HepG2 (cell line): ENCODE results near the gene GABBR2. TPM values are rescaled to one million over a fixed set of nuclear protein-coding genes. Genes with fewer than 3 reads are reported as not detected.

ENCODE experiments used
- ATAC-seq: fragments of 200-7000 bp; cut with Tn5 transposase; 3 replicates; pipeline ENCODE4 v1.9.1; 2020; ENCODE audit warnings: mild to moderate bottlenecking, moderate library complexity
- BruUV-seq: library from RNA; stranded (reverse); fragments of 400-500 nt; replicated peaks from 2 replicates; lab custom pipeline; 2021; lab: Mats Ljungman, UMichigan
- CTCF ChIA-PET: fragments of 300-600 bp; formaldehyde crosslinking; extraction: SDS; loops from one replicate; lab custom pipeline; 2021; ENCODE audit warnings: low total read pairs, inconsistent platforms, low intra/inter-chr PET ratio; lab: Yijun Ruan, JAX
- POLR2A ChIA-PET: fragments of 350-600 bp; sonication (Branson Sonifier 250); formaldehyde crosslinking; loops from one replicate; lab custom pipeline; 2020; ENCODE audit warnings: antibody characterized with exemption, inconsistent platforms; lab: Yijun Ruan, JAX
- DNase-seq: peaks from one replicate; pipeline ENCODE4 v3.0.0-alpha.2; 2015; ENCODE audit warnings: low spot score
- FAIRE-seq: peaks from 3 replicates; lab custom pipeline; 2011; peaks lifted over from hg19 to GRCh38; lab: Jason Lieb, UNC
- H2AFZ ChIP-seq: one replicate; pipeline ENCODE4 v1.6.1; 2011; ENCODE audit warnings: low read length, inconsistent platforms
- H3K27ac ChIP-seq: fragments of 300-600 bp; 3 replicates; pipeline ENCODE4 v1.8.0; 2011; ENCODE audit warnings: mixed run types, mild to moderate bottlenecking, mixed read lengths, low read length, inconsistent platforms; ENCODE audit not compliant: insufficient read depth; ENCODE audit errors: extremely low read length
- H3K27me3 ChIP-seq, 2 experiments: fragments of 200-600 bp in 1 of 2; 2 replicates in 1 of 2; 3 replicates in 1 of 2; pipeline versions ENCODE4 v1.6.0 to v1.8.0; 2011; ENCODE audit warnings: low read length in 2 of 2, mild to moderate bottlenecking in 2 of 2, moderate library complexity in 2 of 2, inconsistent platforms in 1 of 2; ENCODE audit not compliant: insufficient read depth in 2 of 2, control insufficient read depth in 1 of 2
- H3K36me3 ChIP-seq, 2 experiments: fragments of 200-600 bp in 1 of 2; replicated peaks in 1 of 2; 2 replicates in 1 of 2; 3 replicates in 1 of 2; pipeline versions ENCODE4 v1.5.1 to v1.8.0; 2011; ENCODE audit warnings: low read length in 2 of 2, inconsistent platforms in 1 of 2; ENCODE audit not compliant: insufficient read depth in 2 of 2, control insufficient read depth in 1 of 2
- H3K4me1 ChIP-seq: 2 replicates; pipeline ENCODE4 v1.5.1; 2012; ENCODE audit warnings: low read length, inconsistent platforms; ENCODE audit not compliant: insufficient read depth
- H3K4me2 ChIP-seq: 2 replicates; pipeline ENCODE4 v1.6.0; 2011; ENCODE audit warnings: low read depth, low read length, inconsistent platforms
- H3K4me3 ChIP-seq, 3 experiments: fragments of 200-600 bp in 1 of 3; sonication (generic), shearing (Covaris generic) in 1 of 3; replicated peaks in 1 of 3; 2 replicates each; pipeline ENCODE4 v1.5.1; 2011 to 2016; ENCODE audit warnings: low read length in 3 of 3, inconsistent platforms in 2 of 3, low read depth in 2 of 3, mild to moderate bottlenecking in 2 of 3, control low read depth in 1 of 3, mixed read lengths in 1 of 3; ENCODE audit not compliant: insufficient read depth in 1 of 3
- H3K79me2 ChIP-seq: one replicate; pipeline ENCODE4 v1.6.1; 2011; ENCODE audit warnings: low read length, inconsistent platforms; ENCODE audit not compliant: insufficient read depth
- H3K9ac ChIP-seq: 2 replicates; pipeline ENCODE4 v1.6.0; 2011; ENCODE audit warnings: mild to moderate bottlenecking, low read depth, low read length, inconsistent platforms; ENCODE audit not compliant: insufficient read depth
- H3K9me3 ChIP-seq: 2 replicates; pipeline ENCODE4 v1.5.1; 2012; ENCODE audit warnings: mild to moderate bottlenecking, low read length
- H4K20me1 ChIP-seq: 2 replicates; pipeline ENCODE4 v1.6.0; 2011; ENCODE audit warnings: inconsistent platforms, mild to moderate bottlenecking, low read length, moderate library complexity; ENCODE audit not compliant: insufficient read depth
- GPN1 ChIP-seq: sonication (generic); formaldehyde crosslinking; IDR thresholded peaks from 2 replicates; pipeline ENCODE4 v1.5.1; 2020; ENCODE audit warnings: missing genetic modification reagents, borderline replicate concordance
- HES4 ChIP-seq: sonication (generic); formaldehyde crosslinking; IDR thresholded peaks from 2 replicates; pipeline ENCODE4 v1.9.0; 2021; ENCODE audit warnings: mild to moderate bottlenecking, missing genetic modification reagents, borderline replicate concordance
- TBP ChIP-seq: sonication (generic); formaldehyde crosslinking; IDR thresholded peaks from 2 replicates; pipeline ENCODE4 v1.5.0; 2020; ENCODE audit warnings: missing genetic modification reagents
- WGBS: methylation state at CpG from one replicate; pipeline ENCODE4 v1.1.6; 2017; ENCODE audit warnings: low lambda C conversion rate; 5-methylcytosine and 5-hydroxymethylcytosine counted together
- in situ Hi-C: cut with HindIII; loops from 2 replicates; pipeline ENCODE4 v1.10.0; 2017; ENCODE audit warnings: low pct_unique_long_range_greater_than_20kb; ENCODE audit not compliant: extremely low pct_ligation_motif_present
- intact Hi-C: fragments of 100-400 bp; cut with micrococcal nuclease; formaldehyde crosslinking; loops from one replicate; pipeline ENCODE4 v1.10.0; 2022; ENCODE audit not compliant: unreplicated experiment
- polyA plus RNA-seq, 8 experiments: library from polyadenylated mRNA; depleted of rRNA in 3 of 8; stranded (reverse) in 7 of 8; unstranded in 1 of 8; fragments of >200 nt; fragmentation: Illumina TruSeq in 4 of 8; extraction: Trizol in 4 of 8; gene quantifications; 2 replicates each; pipeline versions ENCODE4 v1.2.1 to v1.2.3, GENCODE V29; 2011 to 2016; ENCODE audit warnings: low read depth in 4 of 8, missing spikeins in 1 of 8, mixed read lengths in 1 of 8; ENCODE audit not compliant: insufficient read depth in 1 of 8
- total RNA-seq, 5 experiments: library from RNA; depleted of rRNA; stranded (reverse); fragments of >200 nt; fragmentation: Illumina TruSeq; extraction: Trizol; gene quantifications; 2 replicates each; pipeline ENCODE4 v1.2.3, GENCODE V29; 2016; ENCODE audit warnings: low read depth in 1 of 5
- TF ChIP-seq, protein P1 (sequence below): sonication (generic); formaldehyde crosslinking; IDR thresholded peaks from 2 replicates; pipeline ENCODE4 v1.4.0; 2020; ENCODE audit warnings: missing genetic modification reagents
- TF ChIP-seq, protein P2 (sequence below): sonication (generic); formaldehyde crosslinking; IDR thresholded peaks from 2 replicates; pipeline ENCODE4 v1.5.1; 2020; ENCODE audit warnings: missing genetic modification reagents, mild to moderate bottlenecking, borderline replicate concordance
- TF ChIP-seq, protein P3 (sequence below): sonication (generic); formaldehyde crosslinking; IDR thresholded peaks from 2 replicates; pipeline ENCODE4 v1.5.0; 2020; ENCODE audit warnings: missing genetic modification reagents

The GABBR2 gene
- total and polyA plus RNA-seq, 2 of the 13 experiments (the other 11 are each of a cell fraction or from before 2014, with no cell fraction given) = 0.02 TPM; not detected in 1

DNA sequence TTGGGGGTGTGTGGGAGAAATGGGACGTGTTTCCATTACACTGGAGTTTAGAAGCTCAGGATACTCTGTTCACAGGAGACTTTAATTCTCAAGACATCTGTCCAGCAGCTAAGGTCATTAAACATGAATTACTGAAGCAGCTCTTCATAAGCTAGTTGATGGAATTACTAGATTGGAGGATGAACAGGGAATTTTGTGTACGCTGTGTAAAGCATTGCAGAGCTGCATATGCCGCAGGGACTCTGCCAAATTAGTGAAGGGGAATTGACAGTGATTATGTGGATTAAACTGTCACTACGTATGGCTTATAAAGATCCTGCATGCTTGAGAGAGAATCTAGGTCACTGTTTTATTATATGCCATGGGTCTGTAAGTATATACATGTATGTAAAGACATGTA lies 275.8 kb downstream of the GABBR2 start:
- in situ Hi-C loops = no loop called here
- intact Hi-C loops = loop anchor here (1.0 kb wide), 1 partner anchor 16 kb away; no protein-coding TSS in a partner anchor

More for the DNA sequence above, 275.8 kb downstream of the GABBR2 start:
- H3K79me2 ChIP-seq = no peaks in the 10 kb centered on the region
- no peak for FAIRE-seq
- H3K4me1 ChIP-seq = no peaks in the 10 kb centered on the region
- no peak for ATAC-seq
- no peaks in the 10 kb centered on the region for H3K36me3 ChIP-seq
- TF ChIP-seq HES4 (CRISPR knock-in tag) = no peak
- TF ChIP-seq, protein P1, sequence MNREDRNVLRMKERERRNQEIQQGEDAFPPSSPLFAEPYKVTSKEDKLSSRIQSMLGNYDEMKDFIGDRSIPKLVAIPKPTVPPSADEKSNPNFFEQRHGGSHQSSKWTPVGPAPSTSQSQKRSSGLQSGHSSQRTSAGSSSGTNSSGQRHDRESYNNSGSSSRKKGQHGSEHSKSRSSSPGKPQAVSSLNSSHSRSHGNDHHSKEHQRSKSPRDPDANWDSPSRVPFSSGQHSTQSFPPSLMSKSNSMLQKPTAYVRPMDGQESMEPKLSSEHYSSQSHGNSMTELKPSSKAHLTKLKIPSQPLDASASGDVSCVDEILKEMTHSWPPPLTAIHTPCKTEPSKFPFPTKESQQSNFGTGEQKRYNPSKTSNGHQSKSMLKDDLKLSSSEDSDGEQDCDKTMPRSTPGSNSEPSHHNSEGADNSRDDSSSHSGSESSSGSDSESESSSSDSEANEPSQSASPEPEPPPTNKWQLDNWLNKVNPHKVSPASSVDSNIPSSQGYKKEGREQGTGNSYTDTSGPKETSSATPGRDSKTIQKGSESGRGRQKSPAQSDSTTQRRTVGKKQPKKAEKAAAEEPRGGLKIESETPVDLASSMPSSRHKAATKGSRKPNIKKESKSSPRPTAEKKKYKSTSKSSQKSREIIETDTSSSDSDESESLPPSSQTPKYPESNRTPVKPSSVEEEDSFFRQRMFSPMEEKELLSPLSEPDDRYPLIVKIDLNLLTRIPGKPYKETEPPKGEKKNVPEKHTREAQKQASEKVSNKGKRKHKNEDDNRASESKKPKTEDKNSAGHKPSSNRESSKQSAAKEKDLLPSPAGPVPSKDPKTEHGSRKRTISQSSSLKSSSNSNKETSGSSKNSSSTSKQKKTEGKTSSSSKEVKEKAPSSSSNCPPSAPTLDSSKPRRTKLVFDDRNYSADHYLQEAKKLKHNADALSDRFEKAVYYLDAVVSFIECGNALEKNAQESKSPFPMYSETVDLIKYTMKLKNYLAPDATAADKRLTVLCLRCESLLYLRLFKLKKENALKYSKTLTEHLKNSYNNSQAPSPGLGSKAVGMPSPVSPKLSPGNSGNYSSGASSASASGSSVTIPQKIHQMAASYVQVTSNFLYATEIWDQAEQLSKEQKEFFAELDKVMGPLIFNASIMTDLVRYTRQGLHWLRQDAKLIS = no peak
- TF ChIP-seq, protein P2, sequence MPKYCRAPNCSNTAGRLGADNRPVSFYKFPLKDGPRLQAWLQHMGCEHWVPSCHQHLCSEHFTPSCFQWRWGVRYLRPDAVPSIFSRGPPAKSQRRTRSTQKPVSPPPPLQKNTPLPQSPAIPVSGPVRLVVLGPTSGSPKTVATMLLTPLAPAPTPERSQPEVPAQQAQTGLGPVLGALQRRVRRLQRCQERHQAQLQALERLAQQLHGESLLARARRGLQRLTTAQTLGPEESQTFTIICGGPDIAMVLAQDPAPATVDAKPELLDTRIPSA = no peak
- TF ChIP-seq, protein P3, sequence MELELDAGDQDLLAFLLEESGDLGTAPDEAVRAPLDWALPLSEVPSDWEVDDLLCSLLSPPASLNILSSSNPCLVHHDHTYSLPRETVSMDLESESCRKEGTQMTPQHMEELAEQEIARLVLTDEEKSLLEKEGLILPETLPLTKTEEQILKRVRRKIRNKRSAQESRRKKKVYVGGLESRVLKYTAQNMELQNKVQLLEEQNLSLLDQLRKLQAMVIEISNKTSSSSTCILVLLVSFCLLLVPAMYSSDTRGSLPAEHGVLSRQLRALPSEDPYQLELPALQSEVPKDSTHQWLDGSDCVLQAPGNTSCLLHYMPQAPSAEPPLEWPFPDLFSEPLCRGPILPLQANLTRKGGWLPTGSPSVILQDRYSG (CRISPR knock-in tag) = no peak
- TF ChIP-seq GPN1 (CRISPR knock-in tag) = no peak
- TF ChIP-seq TBP (CRISPR knock-in tag) = no peak
- H3K27me3 ChIP-seq = no peaks in the 10 kb centered on the region; a peak in 1 of 5 replicates
- WGBS = 14% methylated on average over 4 of the region's 4 CpGs
- no peak for DNase-seq
- POLR2A ChIA-PET = no interaction called here
- no peak overlapping the region for H3K4me2 ChIP-seq
- BruUV-seq = no TSS peak
- no peaks in the 10 kb centered on the region for H3K9me3 ChIP-seq
- no peak overlapping the region for H3K27ac ChIP-seq
- no peak overlapping the region for H3K9ac ChIP-seq
- CTCF ChIA-PET = no interaction called here
- no peak overlapping the region for H3K4me3 ChIP-seq
- no peaks in the 10 kb centered on the region for H4K20me1 ChIP-seq
- H2AFZ ChIP-seq = no peak overlapping the region
